ENCODE results near the gene ZDHHC21. TPM values are rescaled to one million over a fixed set of nuclear protein-coding genes. Genes with fewer than 3 reads are reported as not detected.

Gene ZDHHC21
- total and polyA plus RNA-seq, 2 of the 8 experiments (the other 6 are each of a cell fraction or from before 2014, with no cell fraction given), result 1.9 to 6.0 TPM

DNA sequence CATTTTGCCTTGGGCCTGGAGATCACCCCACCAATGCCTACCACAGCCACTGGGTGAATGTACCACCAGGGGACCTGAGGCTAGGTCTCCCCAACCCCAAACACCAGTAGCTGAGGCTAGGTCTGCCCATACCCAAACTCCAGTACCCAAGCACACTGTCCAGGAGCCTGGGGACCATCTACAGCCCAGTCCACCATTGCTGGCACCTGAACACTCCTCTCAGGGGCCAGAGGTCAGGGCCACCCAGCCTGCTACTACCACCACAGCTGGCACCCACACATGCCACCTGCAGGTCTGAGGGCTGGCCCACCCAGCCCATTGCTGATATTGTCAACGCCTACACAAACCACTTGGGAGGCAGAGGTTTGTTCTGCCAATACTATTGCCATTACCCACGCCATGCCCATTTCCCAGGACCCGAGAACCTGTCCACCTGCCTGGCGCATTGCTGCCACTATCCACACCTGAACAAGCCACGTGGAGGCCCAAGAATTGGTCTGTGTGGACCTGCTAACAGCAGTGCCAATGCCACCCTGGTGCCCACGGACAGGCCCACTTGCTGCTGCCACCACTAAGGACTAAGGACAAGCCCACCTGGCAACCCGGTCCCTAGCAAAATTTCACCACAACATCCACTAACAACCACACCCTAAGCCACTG lies 59.2 kb downstream of the ZDHHC21 start (continued):
- TF ChIP-seq, protein P1, sequence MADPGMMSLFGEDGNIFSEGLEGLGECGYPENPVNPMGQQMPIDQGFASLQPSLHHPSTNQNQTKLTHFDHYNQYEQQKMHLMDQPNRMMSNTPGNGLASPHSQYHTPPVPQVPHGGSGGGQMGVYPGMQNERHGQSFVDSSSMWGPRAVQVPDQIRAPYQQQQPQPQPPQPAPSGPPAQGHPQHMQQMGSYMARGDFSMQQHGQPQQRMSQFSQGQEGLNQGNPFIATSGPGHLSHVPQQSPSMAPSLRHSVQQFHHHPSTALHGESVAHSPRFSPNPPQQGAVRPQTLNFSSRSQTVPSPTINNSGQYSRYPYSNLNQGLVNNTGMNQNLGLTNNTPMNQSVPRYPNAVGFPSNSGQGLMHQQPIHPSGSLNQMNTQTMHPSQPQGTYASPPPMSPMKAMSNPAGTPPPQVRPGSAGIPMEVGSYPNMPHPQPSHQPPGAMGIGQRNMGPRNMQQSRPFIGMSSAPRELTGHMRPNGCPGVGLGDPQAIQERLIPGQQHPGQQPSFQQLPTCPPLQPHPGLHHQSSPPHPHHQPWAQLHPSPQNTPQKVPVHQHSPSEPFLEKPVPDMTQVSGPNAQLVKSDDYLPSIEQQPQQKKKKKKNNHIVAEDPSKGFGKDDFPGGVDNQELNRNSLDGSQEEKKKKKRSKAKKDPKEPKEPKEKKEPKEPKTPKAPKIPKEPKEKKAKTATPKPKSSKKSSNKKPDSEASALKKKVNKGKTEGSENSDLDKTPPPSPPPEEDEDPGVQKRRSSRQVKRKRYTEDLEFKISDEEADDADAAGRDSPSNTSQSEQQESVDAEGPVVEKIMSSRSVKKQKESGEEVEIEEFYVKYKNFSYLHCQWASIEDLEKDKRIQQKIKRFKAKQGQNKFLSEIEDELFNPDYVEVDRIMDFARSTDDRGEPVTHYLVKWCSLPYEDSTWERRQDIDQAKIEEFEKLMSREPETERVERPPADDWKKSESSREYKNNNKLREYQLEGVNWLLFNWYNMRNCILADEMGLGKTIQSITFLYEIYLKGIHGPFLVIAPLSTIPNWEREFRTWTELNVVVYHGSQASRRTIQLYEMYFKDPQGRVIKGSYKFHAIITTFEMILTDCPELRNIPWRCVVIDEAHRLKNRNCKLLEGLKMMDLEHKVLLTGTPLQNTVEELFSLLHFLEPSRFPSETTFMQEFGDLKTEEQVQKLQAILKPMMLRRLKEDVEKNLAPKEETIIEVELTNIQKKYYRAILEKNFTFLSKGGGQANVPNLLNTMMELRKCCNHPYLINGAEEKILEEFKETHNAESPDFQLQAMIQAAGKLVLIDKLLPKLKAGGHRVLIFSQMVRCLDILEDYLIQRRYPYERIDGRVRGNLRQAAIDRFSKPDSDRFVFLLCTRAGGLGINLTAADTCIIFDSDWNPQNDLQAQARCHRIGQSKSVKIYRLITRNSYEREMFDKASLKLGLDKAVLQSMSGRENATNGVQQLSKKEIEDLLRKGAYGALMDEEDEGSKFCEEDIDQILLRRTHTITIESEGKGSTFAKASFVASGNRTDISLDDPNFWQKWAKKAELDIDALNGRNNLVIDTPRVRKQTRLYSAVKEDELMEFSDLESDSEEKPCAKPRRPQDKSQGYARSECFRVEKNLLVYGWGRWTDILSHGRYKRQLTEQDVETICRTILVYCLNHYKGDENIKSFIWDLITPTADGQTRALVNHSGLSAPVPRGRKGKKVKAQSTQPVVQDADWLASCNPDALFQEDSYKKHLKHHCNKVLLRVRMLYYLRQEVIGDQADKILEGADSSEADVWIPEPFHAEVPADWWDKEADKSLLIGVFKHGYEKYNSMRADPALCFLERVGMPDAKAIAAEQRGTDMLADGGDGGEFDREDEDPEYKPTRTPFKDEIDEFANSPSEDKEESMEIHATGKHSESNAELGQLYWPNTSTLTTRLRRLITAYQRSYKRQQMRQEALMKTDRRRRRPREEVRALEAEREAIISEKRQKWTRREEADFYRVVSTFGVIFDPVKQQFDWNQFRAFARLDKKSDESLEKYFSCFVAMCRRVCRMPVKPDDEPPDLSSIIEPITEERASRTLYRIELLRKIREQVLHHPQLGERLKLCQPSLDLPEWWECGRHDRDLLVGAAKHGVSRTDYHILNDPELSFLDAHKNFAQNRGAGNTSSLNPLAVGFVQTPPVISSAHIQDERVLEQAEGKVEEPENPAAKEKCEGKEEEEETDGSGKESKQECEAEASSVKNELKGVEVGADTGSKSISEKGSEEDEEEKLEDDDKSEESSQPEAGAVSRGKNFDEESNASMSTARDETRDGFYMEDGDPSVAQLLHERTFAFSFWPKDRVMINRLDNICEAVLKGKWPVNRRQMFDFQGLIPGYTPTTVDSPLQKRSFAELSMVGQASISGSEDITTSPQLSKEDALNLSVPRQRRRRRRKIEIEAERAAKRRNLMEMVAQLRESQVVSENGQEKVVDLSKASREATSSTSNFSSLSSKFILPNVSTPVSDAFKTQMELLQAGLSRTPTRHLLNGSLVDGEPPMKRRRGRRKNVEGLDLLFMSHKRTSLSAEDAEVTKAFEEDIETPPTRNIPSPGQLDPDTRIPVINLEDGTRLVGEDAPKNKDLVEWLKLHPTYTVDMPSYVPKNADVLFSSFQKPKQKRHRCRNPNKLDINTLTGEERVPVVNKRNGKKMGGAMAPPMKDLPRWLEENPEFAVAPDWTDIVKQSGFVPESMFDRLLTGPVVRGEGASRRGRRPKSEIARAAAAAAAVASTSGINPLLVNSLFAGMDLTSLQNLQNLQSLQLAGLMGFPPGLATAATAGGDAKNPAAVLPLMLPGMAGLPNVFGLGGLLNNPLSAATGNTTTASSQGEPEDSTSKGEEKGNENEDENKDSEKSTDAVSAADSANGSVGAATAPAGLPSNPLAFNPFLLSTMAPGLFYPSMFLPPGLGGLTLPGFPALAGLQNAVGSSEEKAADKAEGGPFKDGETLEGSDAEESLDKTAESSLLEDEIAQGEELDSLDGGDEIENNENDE (IDR thresholded peaks at IDR 0.05; ENCODE audit: insufficient replicate concordance, low read length), result no peak
- TF ChIP-seq EZH2 (IDR thresholded peaks at IDR 0.05; ENCODE audit: low read depth, low read length, severe bottlenecking) (no peak), ASH2L (IDR thresholded peaks at IDR 0.05; ENCODE audit: low read length) (no peak), EP300 (IDR thresholded peaks at IDR 0.05; ENCODE audit: borderline replicate concordance in 1 of 2, low read depth in 2 of 2, low read length in 2 of 2) (no peak), MAFK (IDR thresholded peaks at IDR 0.05; ENCODE audit: low read depth, low read length) (no peak)
- TF ChIP-seq, protein P2, sequence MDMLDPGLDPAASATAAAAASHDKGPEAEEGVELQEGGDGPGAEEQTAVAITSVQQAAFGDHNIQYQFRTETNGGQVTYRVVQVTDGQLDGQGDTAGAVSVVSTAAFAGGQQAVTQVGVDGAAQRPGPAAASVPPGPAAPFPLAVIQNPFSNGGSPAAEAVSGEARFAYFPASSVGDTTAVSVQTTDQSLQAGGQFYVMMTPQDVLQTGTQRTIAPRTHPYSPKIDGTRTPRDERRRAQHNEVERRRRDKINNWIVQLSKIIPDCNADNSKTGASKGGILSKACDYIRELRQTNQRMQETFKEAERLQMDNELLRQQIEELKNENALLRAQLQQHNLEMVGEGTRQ (IDR thresholded peaks at IDR 0.05; ENCODE audit: low read length), result no peak
